Neural crest cell (in vitro differentiated cells): ENCODE results near the gene RAB11FIP4. TPM values are rescaled to one million over a fixed set of nuclear protein-coding genes. Genes with fewer than 3 reads are reported as not detected.

ENCODE experiments used
- DNase-seq: peaks from one replicate; pipeline ENCODE4 v3.0.0; 2021; ENCODE audit warnings: low read depth, mixed read lengths, low spot score
- H3K27ac Mint-ChIP-seq: one replicate; pipeline ENCODE4 v1.8.0; 2021; ENCODE audit warnings: mild to moderate bottlenecking, mixed read lengths; ENCODE audit not compliant: unreplicated experiment
- H3K27me3 Mint-ChIP-seq: 2 replicates; pipeline ENCODE4 v1.8.0; 2021; ENCODE audit warnings: low read depth, mild to moderate bottlenecking, mixed read lengths
- H3K36me3 Mint-ChIP-seq: 2 replicates; pipeline ENCODE4 v1.8.0; 2021; ENCODE audit warnings: low read depth, mild to moderate bottlenecking, mixed read lengths
- H3K4me1 Mint-ChIP-seq: 2 replicates; pipeline ENCODE4 v1.8.0; 2021; ENCODE audit warnings: mixed read lengths
- H3K4me3 Mint-ChIP-seq: one replicate; pipeline ENCODE4 v1.8.0; 2021; ENCODE audit warnings: mild to moderate bottlenecking, mixed read lengths
- H3K9me3 Mint-ChIP-seq: 2 replicates; pipeline ENCODE4 v1.8.0; 2021; ENCODE audit warnings: mixed read lengths
- CTCF ChIP-seq: fragments of 200-600 bp; sonication (generic); conservative IDR thresholded peaks from 2 replicates; pipeline ENCODE4 v1.5.0; 2021; ENCODE audit warnings: antibody characterized with exemption, mild to moderate bottlenecking
- total RNA-seq: library from RNA; stranded (reverse); gene quantifications from 2 replicates; pipeline ENCODE4 v1.2.1, GENCODE V29; 2021

RAB11FIP4 gene
- total RNA-seq, 1 donor from 2014 or later: 7.4 TPM

DNA sequence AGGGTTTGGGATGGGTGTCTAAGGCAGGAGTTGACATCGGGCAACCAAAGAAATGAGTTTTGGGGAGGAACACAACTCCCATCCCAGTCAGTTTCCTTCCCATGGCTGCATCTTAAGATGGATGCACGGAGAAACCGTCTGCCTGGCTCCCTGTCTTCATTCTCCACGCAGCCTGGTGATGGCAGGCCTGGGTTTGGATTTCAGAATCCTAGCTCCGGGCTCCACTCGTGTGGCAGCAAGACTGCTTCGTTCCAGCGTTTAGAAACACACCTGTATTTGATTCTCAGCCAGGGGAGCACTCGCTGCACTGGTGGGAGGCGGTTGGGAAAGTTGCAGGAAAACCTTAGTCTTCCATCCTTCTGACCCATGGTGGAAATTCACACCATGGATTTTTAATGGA, 141.1 kb downstream of the RAB11FIP4 start:
- no peak for TF ChIP-seq CTCF

GRCh38 chr17:31533546-31534155, 142.2 kb downstream of the RAB11FIP4 start:
- H3K27me3 Mint-ChIP-seq: no peaks in the 10 kb centered on the region
- DNase-seq: peak; percentile 27
- peak; percentile 25 for TF ChIP-seq CTCF
- H3K27ac Mint-ChIP-seq: peak overlapping the region; percentile 52
- H3K4me1 Mint-ChIP-seq: peaks cover 10% of the 10 kb centered on the region
- no peaks in the 10 kb centered on the region for H3K9me3 Mint-ChIP-seq
- H3K36me3 Mint-ChIP-seq: no peaks in the 10 kb centered on the region
- no peak overlapping the region for H3K4me3 Mint-ChIP-seq

More for the DNA sequence above, 141.1 kb downstream of the RAB11FIP4 start:
- Mint-ChIP-seq H3K27ac (no peak overlapping the region), H3K27me3 (no peaks in the 10 kb centered on the region), H3K4me1 (peaks cover 10% of the 10 kb centered on the region), H3K9me3 (no peaks in the 10 kb centered on the region), H3K4me3 (no peak overlapping the region), H3K36me3 (no peaks in the 10 kb centered on the region)
- no peak for DNase-seq

DNA sequence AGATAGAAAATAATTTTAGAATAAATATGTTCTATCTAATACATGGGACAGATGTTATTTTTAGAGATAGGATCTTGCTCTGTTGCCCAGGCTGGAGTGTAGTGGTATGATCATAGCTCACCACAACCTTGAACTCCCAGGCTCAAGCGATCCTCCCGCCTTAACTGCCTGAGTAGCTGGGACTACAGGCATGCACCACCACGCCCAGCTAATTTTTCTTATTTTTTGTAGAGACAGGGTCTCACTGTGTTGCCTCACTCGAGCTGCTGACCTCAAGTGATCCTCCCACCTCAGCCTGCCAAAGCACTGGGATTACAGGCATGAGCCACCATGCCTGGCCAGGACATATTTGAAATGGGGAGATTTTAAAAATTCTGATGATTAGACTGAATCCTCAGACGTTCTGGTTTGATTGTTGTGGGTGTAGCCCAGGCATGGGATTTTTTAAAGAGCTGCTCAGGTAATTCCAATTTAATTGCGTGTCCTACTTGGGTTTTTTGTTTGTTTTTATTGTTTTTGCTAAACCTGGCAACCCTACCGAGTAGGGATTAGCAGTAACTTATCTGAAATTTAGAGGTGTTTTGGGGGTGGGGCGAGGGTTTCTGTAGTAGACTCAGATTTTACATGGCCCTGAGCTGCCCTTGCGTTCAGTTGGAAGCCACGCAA, 142.9 kb downstream of the RAB11FIP4 start:
- Mint-ChIP-seq H3K27ac (no peak overlapping the region), H3K4me3 (no peak overlapping the region), H3K27me3 (no peaks in the 10 kb centered on the region), H3K9me3 (no peaks in the 10 kb centered on the region), H3K36me3 (no peaks in the 10 kb centered on the region), H3K4me1 (peaks cover 10% of the 10 kb centered on the region)
- no peak for DNase-seq
- no peak for TF ChIP-seq CTCF

GRCh38 chr17:31535581-31535981, 144.1 kb downstream of the RAB11FIP4 start:
- H3K9me3 Mint-ChIP-seq: no peaks in the 10 kb centered on the region
- peaks cover 10% of the 10 kb centered on the region for H3K4me1 Mint-ChIP-seq
- no peak overlapping the region for H3K4me3 Mint-ChIP-seq
- H3K27ac Mint-ChIP-seq: no peak overlapping the region
- no peak for TF ChIP-seq CTCF
- no peaks in the 10 kb centered on the region for H3K36me3 Mint-ChIP-seq
- no peak for DNase-seq
- no peaks in the 10 kb centered on the region for H3K27me3 Mint-ChIP-seq

- H3K4me1 Mint-ChIP-seq: peaks cover 10% of the 10 kb centered on the region
- no peak for TF ChIP-seq CTCF
- DNase-seq: no peak
- H3K36me3 Mint-ChIP-seq: no peaks in the 10 kb centered on the region
- H3K4me3 Mint-ChIP-seq: no peak overlapping the region
- H3K9me3 Mint-ChIP-seq: no peaks in the 10 kb centered on the region
- no peaks in the 10 kb centered on the region for H3K27me3 Mint-ChIP-seq
- H3K27ac Mint-ChIP-seq: no peak overlapping the region
Measured at GRCh38 chr17:31536451-31536850, 145.0 kb downstream of the RAB11FIP4 start.
